H1 (cell line): ENCODE data around the gene AFAP1L2. TPM values are rescaled to one million over a fixed set of nuclear protein-coding genes. Genes with fewer than 3 reads are reported as not detected.

Source experiments
- CTCF ChIA-PET: fragments of 300-600 bp; sonication (Branson Sonifier 250); formaldehyde crosslinking; loops from one replicate; lab custom pipeline; 2021; ENCODE audit not compliant: partially characterized antibody; lab: Charles Lee
- POLR2A ChIA-PET: fragments of 300-600 bp; sonication (Branson Sonifier 250); formaldehyde crosslinking; loops from one replicate; lab custom pipeline; 2021; ENCODE audit warnings: inconsistent platforms; ENCODE audit not compliant: partially characterized antibody; lab: Charles Lee
- DNase-seq, 2 experiments: peaks; one replicate each; pipeline versions ENCODE4 v3.0.0 to v3.0.0-alpha.2; 2010 to 2022; ENCODE audit warnings: low spot score in 2 of 2, low read depth in 1 of 2, mixed read lengths in 1 of 2
- FAIRE-seq: peaks from 2 replicates; lab custom pipeline; 2011; peaks lifted over from hg19 to GRCh38; lab: Jason Lieb, UNC
- H2AFZ ChIP-seq: 2 replicates; pipeline ENCODE4 v1.8.1; 2012; ENCODE audit warnings: low read length, inconsistent platforms
- H2AK5ac ChIP-seq: 2 replicates; pipeline ENCODE4 v1.6.1; 2013; ENCODE audit warnings: low read depth, low read length
- H2BK120ac ChIP-seq: replicated peaks from 2 replicates; pipeline ENCODE3; 2013; ENCODE audit warnings: low read depth, low read length, inconsistent platforms
- H2BK12ac ChIP-seq: 2 replicates; pipeline ENCODE4 v1.6.1; 2013; ENCODE audit warnings: low read depth, low read length
- H2BK15ac ChIP-seq: 2 replicates; pipeline ENCODE4 v1.6.1; 2013; ENCODE audit warnings: low read length
- H2BK20ac ChIP-seq: 2 replicates; pipeline ENCODE4 v1.6.1; 2013; ENCODE audit warnings: low read length
- H2BK5ac ChIP-seq: 2 replicates; pipeline ENCODE4 v1.6.1; 2013; ENCODE audit warnings: low read depth, low read length
- H3K14ac ChIP-seq: 2 replicates; pipeline ENCODE4 v1.6.1; 2013; ENCODE audit warnings: inconsistent platforms; ENCODE audit not compliant: insufficient read length
- H3K18ac ChIP-seq: 2 replicates; pipeline ENCODE4 v1.6.1; 2013; ENCODE audit warnings: low read length; ENCODE audit errors: extremely low read depth
- H3K23ac ChIP-seq: 2 replicates; pipeline ENCODE4 v1.6.1; 2013; ENCODE audit warnings: inconsistent platforms; ENCODE audit not compliant: insufficient read length
- H3K23me2 ChIP-seq: 2 replicates; pipeline ENCODE4 v1.6.1; 2013; ENCODE audit warnings: low read depth, low read length
- H3K27ac ChIP-seq: 2 replicates; pipeline ENCODE4 v1.6.1; 2011; ENCODE audit warnings: low read depth, low read length, inconsistent platforms
- H3K27me3 ChIP-seq, 4 experiments: replicated peaks in 1 of 4; 1 replicate in 1 of 4; 2 replicates in 3 of 4; pipeline versions ENCODE4 v1.6.1 to v1.8.1; 2011 to 2013; ENCODE audit warnings: low read length in 3 of 4, mild to moderate bottlenecking in 3 of 4, inconsistent platforms in 2 of 4, mixed read lengths in 2 of 4, moderate library complexity in 1 of 4; ENCODE audit not compliant: control insufficient read depth in 3 of 4, insufficient read depth in 3 of 4; ENCODE audit errors: extremely low read depth in 1 of 4
- H3K36me3 ChIP-seq, 4 experiments: 2 replicates each; pipeline versions ENCODE4 v1.6.1 to v1.8.1; 2011 to 2013; ENCODE audit warnings: mild to moderate bottlenecking in 4 of 4, low read length in 3 of 4, moderate library complexity in 2 of 4, control low read depth in 1 of 4, inconsistent platforms in 1 of 4; ENCODE audit not compliant: insufficient read depth in 4 of 4, control insufficient read depth in 2 of 4
- H3K4ac ChIP-seq: replicated peaks from 2 replicates; pipeline ENCODE3; 2013; ENCODE audit warnings: low read length, low read depth, mixed read lengths, inconsistent platforms; ENCODE audit not compliant: insufficient read length
- H3K4me1 ChIP-seq, 4 experiments: replicated peaks in 1 of 4; 1 replicate in 1 of 4; 2 replicates in 3 of 4; pipeline versions ENCODE4 v1.6.1 to v1.8.1; 2011 to 2013; ENCODE audit warnings: low read length in 3 of 4, inconsistent platforms in 2 of 4, mixed read lengths in 1 of 4; ENCODE audit not compliant: insufficient read depth in 4 of 4, control insufficient read depth in 3 of 4
- H3K4me2 ChIP-seq, 2 experiments: 2 replicates each; pipeline versions ENCODE4 v1.6.1 to v1.8.1; 2011 to 2013; ENCODE audit warnings: low read depth in 2 of 2, low read length in 2 of 2, control low read depth in 1 of 2, inconsistent platforms in 1 of 2, mild to moderate bottlenecking in 1 of 2; ENCODE audit not compliant: insufficient read depth in 1 of 2
- H3K4me3 ChIP-seq, 4 experiments: fragments of 200-600, 300-600 bp in 1 of 4; sonication (generic), shearing (Covaris generic), sonication (Bioruptor Twin) in 1 of 4; 2 replicates each; pipeline versions ENCODE4 v1.5.1 to v1.8.1; 2011 to 2016; ENCODE audit warnings: low read length in 4 of 4, low read depth in 3 of 4, control low read depth in 2 of 4, inconsistent platforms in 2 of 4, mild to moderate bottlenecking in 2 of 4, mixed read lengths in 1 of 4, moderate library complexity in 1 of 4; ENCODE audit not compliant: insufficient read depth in 2 of 4; ENCODE audit errors: extremely low read depth in 1 of 4
- H3K56ac ChIP-seq: replicated peaks from 2 replicates; pipeline ENCODE3; 2013; ENCODE audit warnings: low read depth, mild to moderate bottlenecking, mixed read lengths, low read length, inconsistent platforms; ENCODE audit not compliant: insufficient read length
- H3K79me1 ChIP-seq: 2 replicates; pipeline ENCODE4 v1.6.1; 2013; ENCODE audit warnings: low read depth, low read length, control low read depth
- H3K79me2 ChIP-seq, 2 experiments: 2 replicates each; pipeline versions ENCODE4 v1.6.1 to v1.8.1; 2012 to 2013; ENCODE audit warnings: low read length in 2 of 2, mild to moderate bottlenecking in 2 of 2, inconsistent platforms in 1 of 2; ENCODE audit not compliant: insufficient read depth in 2 of 2, control insufficient read depth in 1 of 2
- H3K9ac ChIP-seq, 4 experiments: replicated peaks in 1 of 4; 1 replicate in 1 of 4; 2 replicates in 3 of 4; pipeline versions ENCODE4 v1.6.1 to v1.8.1; 2011 to 2013; ENCODE audit warnings: low read depth in 3 of 4, low read length in 3 of 4, control low read depth in 2 of 4, mild to moderate bottlenecking in 2 of 4, moderate library complexity in 2 of 4, inconsistent platforms in 1 of 4; ENCODE audit errors: extremely low read depth in 1 of 4
- H3K9me3 ChIP-seq, 2 experiments: 2 replicates each; pipeline versions ENCODE4 v1.6.1 to v1.8.1; 2012 to 2013; ENCODE audit warnings: mild to moderate bottlenecking in 2 of 2, moderate library complexity in 2 of 2, control low read depth in 1 of 2, inconsistent platforms in 1 of 2, low read depth in 1 of 2, low read length in 1 of 2, mixed read lengths in 1 of 2; ENCODE audit not compliant: insufficient read depth in 2 of 2
- H4K20me1 ChIP-seq, 2 experiments: replicated peaks in 1 of 2; 2 replicates each; pipeline versions ENCODE3 to v1.8.1; 2011 to 2013; ENCODE audit warnings: inconsistent platforms in 2 of 2, low read length in 2 of 2, mild to moderate bottlenecking in 1 of 2; ENCODE audit not compliant: insufficient read depth in 2 of 2, control insufficient read depth in 1 of 2
- H4K5ac ChIP-seq: 2 replicates; pipeline ENCODE4 v1.6.1; 2013; ENCODE audit warnings: low read length, low read depth, mixed read lengths, inconsistent platforms; ENCODE audit not compliant: insufficient read length
- H4K8ac ChIP-seq: 2 replicates; pipeline ENCODE4 v1.8.0; 2013; ENCODE audit warnings: mild to moderate bottlenecking, moderate library complexity, low read length, inconsistent platforms; ENCODE audit not compliant: insufficient read depth; ENCODE audit errors: extremely low read depth
- H4K91ac ChIP-seq: replicated peaks from 2 replicates; pipeline ENCODE3; 2013; ENCODE audit warnings: low read length, mixed read lengths, inconsistent platforms; ENCODE audit not compliant: insufficient read length
- BCL11A ChIP-seq, 2 experiments: IDR thresholded peaks; one replicate each; pipeline ENCODE4 v1.6.1; 2011; ENCODE audit warnings: low read depth in 2 of 2, low read length in 2 of 2, mild to moderate bottlenecking in 2 of 2
- CEBPB ChIP-seq: IDR thresholded peaks from 2 replicates; pipeline ENCODE4 v1.6.1; 2012; ENCODE audit warnings: low read depth, low read length
- NRF1 ChIP-seq: IDR thresholded peaks from 2 replicates; pipeline ENCODE4 v1.6.1; 2011; ENCODE audit warnings: mild to moderate bottlenecking, low read depth, low read length, improper control_type of control experiment
- RAD21 ChIP-seq, 2 experiments: IDR thresholded peaks in 1 of 2; conservative IDR thresholded peaks in 1 of 2; 2 replicates each; pipeline ENCODE4 v1.6.1; 2011; ENCODE audit warnings: low read depth in 2 of 2, low read length in 2 of 2, improper control_type of control experiment in 1 of 2, inconsistent platforms in 1 of 2, mild to moderate bottlenecking in 1 of 2, moderate library complexity in 1 of 2
- RXRA ChIP-seq: IDR thresholded peaks from 2 replicates; pipeline ENCODE4 v1.6.1; 2011; ENCODE audit warnings: low read depth, mild to moderate bottlenecking, low read length, moderate library complexity; ENCODE audit not compliant: insufficient read depth
- SP1 ChIP-seq: IDR thresholded peaks from 2 replicates; pipeline ENCODE4 v1.6.1; 2011; ENCODE audit warnings: low read depth, low read length
- SP4 ChIP-seq: IDR thresholded peaks from 2 replicates; pipeline ENCODE4 v1.6.1; 2012; ENCODE audit warnings: low read length, inconsistent platforms
- TAF7 ChIP-seq: optimal IDR thresholded peaks from 2 replicates; pipeline ENCODE3; 2011; ENCODE audit warnings: low read depth, mild to moderate bottlenecking, inconsistent platforms, low read length, moderate library complexity, borderline replicate concordance
- TCF12 ChIP-seq: IDR thresholded peaks from 2 replicates; pipeline ENCODE4 v1.6.1; 2011; ENCODE audit warnings: low read depth, mild to moderate bottlenecking, low read length
- WGBS, 2 experiments: shearing (Covaris generic) in 1 of 2; methylation state at CpG; one replicate each; pipeline versions ENCODE4 v1.1.6 to v1.1.7; 2013 to 2015; ENCODE audit warnings: low lambda C conversion rate in 2 of 2, mixed read lengths in 2 of 2, inconsistent platforms in 1 of 2, low coverage in 1 of 2, missing lambda C conversion rate in 1 of 2; ENCODE audit not compliant: insufficient replicate concordance in 2 of 2, insufficient coverage in 1 of 2, insufficient read length in 1 of 2; ENCODE audit errors: extremely low coverage in 1 of 2, missing lambda C conversion rate in 1 of 2; 5-methylcytosine and 5-hydroxymethylcytosine counted together
- polyA plus RNA-seq, 7 experiments: library from polyadenylated mRNA; depleted of rRNA in 3 of 7; stranded (reverse) in 5 of 7; unstranded in 2 of 7; fragments of >200 nt in 5 of 7; fragments of 200-250 nt in 2 of 7; gene quantifications; 1 replicate in 5 of 7; 2 replicates in 1 of 7; 4 replicates in 1 of 7; pipeline versions ENCODE4 v1.2.1 to v1.2.3, GENCODE V29; 2011 to 2013; ENCODE audit warnings: missing spikeins in 2 of 7, mixed read lengths in 2 of 7
- total RNA-seq: library from RNA; stranded (reverse); fragmentation: NEBNext Ultra II Directional; extraction: Animal tissue kit (Norgen Biotek cat#: 25700); gene quantifications from 2 replicates; pipeline ENCODE4 v1.2.1, GENCODE V29; 2021

The AFAP1L2 gene
- total and polyA plus RNA-seq, 2 of the 8 experiments (the other 6 are each of a cell fraction or from before 2014, with no cell fraction given), result 3.9 to 6.4 TPM

DNA sequence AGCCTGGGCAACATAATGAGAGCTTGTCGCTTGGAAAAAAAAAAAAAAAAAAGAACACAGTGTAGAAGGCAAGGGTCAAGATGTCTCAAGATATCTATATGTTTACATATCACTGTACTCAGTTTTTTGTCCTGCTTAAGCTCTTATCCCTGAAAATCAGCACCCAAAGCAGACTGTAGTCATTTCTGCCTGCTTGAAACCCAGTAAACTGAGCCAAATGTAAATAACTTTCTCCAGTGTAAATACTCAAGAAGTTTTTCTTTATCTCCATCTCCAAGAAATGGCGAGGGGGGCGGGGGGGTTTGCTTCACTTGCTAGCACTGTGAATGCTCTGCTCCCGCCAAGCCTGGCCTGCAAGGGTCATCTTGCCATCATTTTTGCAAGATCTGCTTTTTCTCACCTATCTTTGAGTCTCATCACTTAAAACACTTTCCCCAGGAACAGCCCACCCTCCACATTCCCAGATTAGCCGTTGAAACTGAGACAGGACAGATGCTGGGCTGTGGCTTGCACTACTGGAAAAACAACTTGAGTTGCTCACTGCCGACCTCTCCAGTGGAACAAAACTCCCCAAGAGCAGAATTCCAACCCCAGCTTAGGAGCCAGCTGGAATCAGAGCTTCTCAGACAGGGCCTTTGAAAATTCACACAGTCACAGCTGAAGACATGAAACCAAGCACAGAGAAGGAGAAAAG lies 54.6 kb downstream of the AFAP1L2 start:
- Histone ChIP-seq H3K23me2 (no peaks in the 10 kb centered on the region), H3K18ac (no peak overlapping the region), H3K27me3 (no peaks in the 10 kb centered on the region), H4K5ac (no peak overlapping the region), H3K79me2 (no peaks in the 10 kb centered on the region), H3K14ac (no peak overlapping the region), H3K4me2 (no peak overlapping the region), H2BK120ac (no peak overlapping the region), H2BK20ac (no peak overlapping the region), H2AFZ (no peak overlapping the region), H3K4ac (no peak overlapping the region), H3K36me3 (no peaks in the 10 kb centered on the region), H3K4me1 (peaks cover 0 to 7% (median 0%) of the 10 kb centered on the region in 4 experiments; a peak in 2 of 7 replicates), H3K23ac (no peak overlapping the region), H3K56ac (no peak overlapping the region), H3K79me1 (no peaks in the 10 kb centered on the region), H2BK5ac (no peak overlapping the region), H2AK5ac (no peak overlapping the region), H3K27ac (no peak overlapping the region), H4K20me1 (no peaks in the 10 kb centered on the region), H4K91ac (no peak overlapping the region), H3K9ac (no peak overlapping the region), H3K9me3 (no peaks in the 10 kb centered on the region), H3K4me3 (no peak overlapping the region), H4K8ac (no peak overlapping the region), H2BK15ac (0 out of 2 replicates have a peak overlapping the region, but pooled peaks have one; percentile 76), H2BK12ac (0 out of 2 replicates have a peak overlapping the region, but pooled peaks have one; percentile 42)
- TF ChIP-seq RXRA (no peak), SP1 (no peak), TAF7 (no peak), NRF1 (no peak), RAD21 (IDR thresholded peaks at IDR 0.05 in 1 of 2, conservative IDR thresholded peaks at IDR 0.05 in 1 of 2; ENCODE audit: low read depth in 2 of 2, low read length in 2 of 2) (no peak), TCF12 (no peak), BCL11A (IDR thresholded peaks at IDR 0.05; ENCODE audit: low read depth in 2 of 2, low read length in 2 of 2) (no peak), SP4 (no peak), CEBPB (no peak)
- WGBS, 2 experiments, result 90% methylated on average over 5 of the region's 6 CpGs; no CpG with 5 or more reads in 1 of the 2 experiments
- FAIRE-seq (no peak), DNase-seq (no peak)
- POLR2A ChIA-PET, result no interaction called here
- CTCF ChIA-PET, result interaction anchor here (0.7 to 1.3 kb wide), 4 partner anchors 38 to 54 kb away, joined by 3 read pairs; no protein-coding TSS in a partner anchor
